NB4 (cell line): ENCODE measurements around the gene CEP128.

Experiments
- CTCF ChIP-seq: IDR thresholded peaks from one replicate; pipeline ENCODE4 v1.5.1; 2012; ENCODE audit warnings: low read depth, low read length
- MAX ChIP-seq: IDR thresholded peaks from 2 replicates; pipeline ENCODE4 v1.6.1; 2011; ENCODE audit warnings: low read depth, low read length
- POLR2A ChIP-seq: IDR thresholded peaks from 2 replicates; pipeline ENCODE4 v1.6.1; 2011; ENCODE audit warnings: mild to moderate bottlenecking; ENCODE audit not compliant: insufficient read length; ENCODE audit errors: extremely low read depth

GRCh38 chr14:80780500-80780899, 161.0 kb downstream of the CEP128 start:
- no peak for TF ChIP-seq CTCF
- TF ChIP-seq POLR2A = no peak
- no peak for TF ChIP-seq MAX
